ENCODE data around the gene CDK5. TPM values are rescaled to one million over a fixed set of nuclear protein-coding genes. Genes with fewer than 3 reads are reported as not detected.

The CDK5 gene
- total and polyA plus RNA-seq, 2 donors from 2014 or later, result 9.1 to 21.5 TPM

GRCh38 chr7:151048911-151049463, 8.7 kb downstream of the CDK5 start:
- no peak for FAIRE-seq
- intact Hi-C loops (cut with DNase I), result no loop called here
- Histone ChIP-seq H3K4me1 (ENCODE audit: control insufficient read depth in 2 of 3, insufficient read depth in 2 of 3, low read depth in 1 of 3, low read length in 3 of 3) (no peaks in the 10 kb centered on the region), H3K9me3 (ENCODE audit: control insufficient read depth in 2 of 3, insufficient read depth in 1 of 3, low read length in 3 of 3) (no peaks in the 10 kb centered on the region), H3K4me3 (ENCODE audit: low read length in 3 of 3) (no peak overlapping the region), H3K9ac (ENCODE audit: low read length in 3 of 3) (no peak overlapping the region), H3K36me3 (ENCODE audit: control insufficient read depth in 2 of 3, insufficient read depth in 3 of 3, low read length in 3 of 3) (peaks cover 0 to 3% (median 0%) of the 10 kb centered on the region in 3 donors), H3K27me3 (ENCODE audit: control insufficient read depth, insufficient read depth, low read length) (no peaks in the 10 kb centered on the region), H3K27ac (ENCODE audit: low read depth in 2 of 2, low read length in 2 of 2) (no peak overlapping the region)
- TF ChIP-seq CTCF (IDR thresholded peaks at IDR 0.05; ENCODE audit: borderline replicate concordance, extremely low read depth, insufficient read depth), result no peak
- DNase-seq, result no peak

GRCh38 chr7:151047976-151048815, 9.5 kb downstream of the CDK5 start, which contains the start of gene ASIC3:
ASIC3 (plus strand) TSS chr7:151048531; CDS start chr7:151048886, 355 bp downstream.
- Histone ChIP-seq H3K4me3 (ENCODE audit: low read length in 3 of 3) (no peak within 1 kb of the TSS), H3K4me1 (ENCODE audit: control insufficient read depth in 2 of 3, insufficient read depth in 2 of 3, low read depth in 1 of 3, low read length in 3 of 3) (no peaks in the 10 kb centered on the region), H3K36me3 (ENCODE audit: control insufficient read depth in 2 of 3, insufficient read depth in 3 of 3, low read length in 3 of 3) (peaks cover 0 to 3% (median 0%) of the 10 kb centered on the region in 3 donors), H3K27me3 (ENCODE audit: control insufficient read depth, insufficient read depth, low read length) (no peaks in the 10 kb centered on the region), H3K27ac (ENCODE audit: low read depth in 2 of 2, low read length in 2 of 2) (no peak within 1 kb of the TSS), H3K9me3 (ENCODE audit: control insufficient read depth in 2 of 3, insufficient read depth in 1 of 3, low read length in 3 of 3) (no peaks in the 10 kb centered on the region), H3K9ac (ENCODE audit: low read length in 3 of 3) (no peak within 1 kb of the TSS)
- intact Hi-C loops (cut with DNase I), result no loop called here
- TF ChIP-seq CTCF (IDR thresholded peaks at IDR 0.05; ENCODE audit: borderline replicate concordance, extremely low read depth, insufficient read depth), result no peak
- peak in 3 of 5 donors; percentile 30 to 50 (median 46) for DNase-seq
- FAIRE-seq, result no peak

- intact Hi-C loops (cut with DNase I), result no loop called here
These were observed 10.8 kb downstream of the CDK5 start for GRCh38 chr7:151046603-151047573.

More at GRCh38 chr7:151046603-151047573, 10.8 kb downstream of the CDK5 start:
- no peak overlapping the region for H3K9ac ChIP-seq (ENCODE audit: low read length in 3 of 3)
- peak in 1 of 5 donors; percentile 53 for DNase-seq
- no peaks in the 10 kb centered on the region for H3K9me3 ChIP-seq (ENCODE audit: control insufficient read depth in 2 of 3, insufficient read depth in 1 of 3, low read length in 3 of 3)
- peaks cover 0 to 3% (median 0%) of the 10 kb centered on the region in 3 donors for H3K36me3 ChIP-seq (ENCODE audit: control insufficient read depth in 2 of 3, insufficient read depth in 3 of 3, low read length in 3 of 3)
- H3K4me3 ChIP-seq (ENCODE audit: low read length in 3 of 3), result no peak overlapping the region
- no peak overlapping the region for H3K27ac ChIP-seq (ENCODE audit: low read depth in 2 of 2, low read length in 2 of 2)
- no peak for TF ChIP-seq CTCF (IDR thresholded peaks at IDR 0.05; ENCODE audit: borderline replicate concordance, extremely low read depth, insufficient read depth)
- H3K4me1 ChIP-seq (ENCODE audit: control insufficient read depth in 2 of 3, insufficient read depth in 2 of 3, low read depth in 1 of 3, low read length in 3 of 3), result no peaks in the 10 kb centered on the region
- no peak for FAIRE-seq
- no peaks in the 10 kb centered on the region for H3K27me3 ChIP-seq (ENCODE audit: control insufficient read depth, insufficient read depth, low read length)
